ENCODE data around the gene ATP11A.

GRCh38 chr13:112692104-112692503 lies 2.3 kb downstream of the ATP11A start:
- TF ChIP-seq, protein P1, sequence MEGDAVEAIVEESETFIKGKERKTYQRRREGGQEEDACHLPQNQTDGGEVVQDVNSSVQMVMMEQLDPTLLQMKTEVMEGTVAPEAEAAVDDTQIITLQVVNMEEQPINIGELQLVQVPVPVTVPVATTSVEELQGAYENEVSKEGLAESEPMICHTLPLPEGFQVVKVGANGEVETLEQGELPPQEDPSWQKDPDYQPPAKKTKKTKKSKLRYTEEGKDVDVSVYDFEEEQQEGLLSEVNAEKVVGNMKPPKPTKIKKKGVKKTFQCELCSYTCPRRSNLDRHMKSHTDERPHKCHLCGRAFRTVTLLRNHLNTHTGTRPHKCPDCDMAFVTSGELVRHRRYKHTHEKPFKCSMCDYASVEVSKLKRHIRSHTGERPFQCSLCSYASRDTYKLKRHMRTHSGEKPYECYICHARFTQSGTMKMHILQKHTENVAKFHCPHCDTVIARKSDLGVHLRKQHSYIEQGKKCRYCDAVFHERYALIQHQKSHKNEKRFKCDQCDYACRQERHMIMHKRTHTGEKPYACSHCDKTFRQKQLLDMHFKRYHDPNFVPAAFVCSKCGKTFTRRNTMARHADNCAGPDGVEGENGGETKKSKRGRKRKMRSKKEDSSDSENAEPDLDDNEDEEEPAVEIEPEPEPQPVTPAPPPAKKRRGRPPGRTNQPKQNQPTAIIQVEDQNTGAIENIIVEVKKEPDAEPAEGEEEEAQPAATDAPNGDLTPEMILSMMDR (IDR thresholded peaks at IDR 0.05), result no peak
- TF ChIP-seq POLR2A (IDR thresholded peaks at IDR 0.05), result no peak
